LNCaP clone FGC (cell line): ENCODE measurements around the gene ZFP57.

ENCODE experiments used
- DNase-seq: peaks from one replicate; pipeline ENCODE4 v3.0.0-alpha.2; 2011; ENCODE audit warnings: low read depth
- H3K4me3 ChIP-seq: 2 replicates; pipeline ENCODE4 v1.5.1; 2011; ENCODE audit warnings: mild to moderate bottlenecking, low read depth, low read length, control low read depth
- CTCF ChIP-seq: IDR thresholded peaks from 2 replicates; pipeline ENCODE4 v1.5.1; 2012; ENCODE audit warnings: mild to moderate bottlenecking; ENCODE audit not compliant: control insufficient read depth, insufficient read depth; ENCODE audit errors: extremely low read depth

ZFP57 gene

DNA sequence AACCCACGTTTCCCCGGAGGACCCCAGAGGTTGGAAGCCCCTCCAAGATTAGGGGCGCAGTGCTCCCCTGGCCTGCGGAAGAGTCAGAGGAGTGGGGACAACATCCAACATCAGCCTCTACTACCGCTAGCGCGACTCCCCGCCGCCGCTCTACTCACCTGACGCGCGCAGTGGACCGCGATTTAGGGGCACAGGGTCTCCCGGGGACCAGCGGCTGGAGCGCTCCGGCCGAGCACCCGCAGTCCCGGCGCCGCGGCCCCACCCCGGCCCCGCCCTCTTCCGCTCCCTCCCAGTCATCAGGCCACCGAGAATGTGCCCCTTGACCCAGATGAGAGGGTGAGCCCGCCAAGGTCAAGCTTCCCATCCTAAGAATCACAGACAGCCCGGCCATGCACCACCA is at the start of gene ZFP57:
TSS of gene ZFP57 (minus strand) at position 249 of the 400 bp plus-strand sequence. CDS start 4,149 bp downstream, outside the sequence.
- DNase-seq, result no peak
- TF ChIP-seq CTCF, result no peak
- H3K4me3 ChIP-seq, result no peak within 1 kb of the TSS

DNA sequence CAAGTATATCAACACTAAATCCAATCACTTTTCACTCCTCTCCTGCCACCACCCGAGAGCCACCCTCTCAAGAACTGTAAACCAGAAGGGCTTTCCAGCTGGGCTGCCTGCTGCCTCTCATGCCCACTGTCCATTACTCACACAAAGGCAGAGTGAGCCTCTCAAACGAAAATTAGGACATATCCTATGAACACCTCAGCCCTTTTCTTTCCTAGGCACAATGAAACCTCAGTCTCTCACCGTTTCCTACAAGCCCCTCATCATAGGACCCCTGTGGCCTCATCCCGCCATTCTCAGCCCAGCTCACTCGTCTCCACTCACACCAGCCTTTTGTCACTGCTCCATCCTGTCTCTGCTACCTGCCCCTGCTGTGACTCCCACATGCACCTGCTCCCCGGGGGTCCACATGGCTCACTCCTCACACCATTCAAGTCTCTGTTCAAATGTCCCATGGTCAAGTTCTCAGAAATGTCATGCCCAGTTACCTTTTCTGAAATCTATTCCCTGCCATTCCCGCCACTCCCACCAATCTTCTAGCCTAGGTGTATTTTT is 49.7 kb upstream of the ZFP57 start:
- TF ChIP-seq CTCF, result no peak
- no peak overlapping the region for H3K4me3 ChIP-seq
- no peak for DNase-seq

GRCh38 chr6:29729774-29730328 is 48.9 kb upstream of the ZFP57 start:
- no peak for DNase-seq
- no peak overlapping the region for H3K4me3 ChIP-seq
- no peak for TF ChIP-seq CTCF

DNA sequence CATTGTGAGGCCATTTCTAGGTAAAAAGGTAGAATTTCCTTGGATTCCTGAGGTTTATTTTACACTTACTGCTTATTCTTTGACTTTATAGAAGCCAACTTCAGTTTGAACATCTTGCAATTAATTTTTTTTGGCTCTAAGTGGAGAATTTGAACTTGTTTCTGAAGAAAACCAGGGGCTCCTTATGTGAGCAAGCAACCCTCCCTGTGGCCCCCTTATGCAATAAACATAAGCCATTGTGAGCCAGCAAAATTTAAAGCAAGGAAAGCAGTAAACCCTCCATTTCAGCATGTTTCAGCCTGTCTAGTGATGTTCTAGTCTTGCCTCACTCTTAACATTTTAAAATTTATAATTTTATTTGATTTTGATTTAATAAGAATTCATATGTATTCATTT is 47.9 kb upstream of the ZFP57 start:
- DNase-seq, result no peak
- no peak overlapping the region for H3K4me3 ChIP-seq
- TF ChIP-seq CTCF, result no peak

DNA sequence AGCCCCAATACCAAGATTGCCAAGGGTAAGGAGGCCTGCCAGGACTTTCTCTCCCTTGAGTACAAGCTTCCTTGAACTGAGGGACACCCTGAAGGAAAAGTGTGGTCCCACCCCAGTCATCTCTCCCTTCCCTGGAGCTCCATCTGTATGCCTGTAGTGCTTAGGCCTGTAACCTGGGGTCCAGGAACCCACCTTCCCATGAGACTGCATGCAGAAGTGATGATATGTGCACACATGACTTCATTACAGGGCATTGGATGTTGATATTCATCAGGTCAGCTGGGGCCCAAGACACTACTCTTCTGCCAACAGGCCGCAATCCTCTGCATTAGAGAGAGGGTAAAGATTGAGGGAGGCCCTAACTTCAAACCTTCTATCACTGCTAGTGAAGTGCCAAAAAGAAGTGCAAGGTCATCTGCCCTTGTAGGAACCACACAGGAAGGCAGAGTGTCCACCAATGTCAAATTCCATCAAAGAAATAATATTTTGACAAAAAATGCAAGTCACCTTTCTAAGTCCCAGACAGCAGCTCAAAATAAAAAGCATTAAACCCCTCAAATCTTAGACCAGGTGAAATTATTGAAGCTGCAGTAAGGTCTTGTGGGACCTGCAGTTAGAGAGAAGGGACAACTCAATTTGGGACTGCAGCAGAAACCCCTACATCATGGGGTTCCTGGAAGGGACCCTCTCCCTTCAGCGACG is 47.4 kb upstream of the ZFP57 start:
- no peak for DNase-seq
- no peak for TF ChIP-seq CTCF
- H3K4me3 ChIP-seq, result no peak overlapping the region

DNA sequence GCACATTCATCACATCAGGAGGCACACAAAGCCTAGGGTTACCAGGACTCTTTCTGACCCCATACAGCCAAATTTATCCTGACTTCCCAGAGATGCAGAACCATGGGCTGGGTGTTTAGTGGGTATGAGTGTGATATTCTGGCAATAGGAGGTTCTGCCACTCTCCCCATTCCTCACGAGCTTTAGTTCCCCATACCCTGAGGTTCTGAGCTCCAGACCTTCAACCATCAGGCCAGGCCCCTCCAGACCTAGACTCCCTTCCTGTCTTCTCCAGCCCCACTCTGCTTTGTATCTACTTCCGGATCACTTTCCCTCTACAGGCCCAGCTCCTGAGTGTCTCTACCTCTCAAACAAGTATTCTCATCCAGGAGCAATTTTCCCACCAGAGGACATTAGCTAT is 46.7 kb upstream of the ZFP57 start:
- TF ChIP-seq CTCF, result no peak
- no peak overlapping the region for H3K4me3 ChIP-seq
- DNase-seq, result no peak
